LNCAP (cell line): Measurements from ENCODE around the gene SSTR1.

Experiments
- TF ChIP-seq, protein P1 (sequence below): fragments of 450-650 bp; IDR thresholded peaks from 2 replicates; pipeline ENCODE4 v1.5.1; 2017; ENCODE audit warnings: mild to moderate bottlenecking

The SSTR1 gene

DNA sequence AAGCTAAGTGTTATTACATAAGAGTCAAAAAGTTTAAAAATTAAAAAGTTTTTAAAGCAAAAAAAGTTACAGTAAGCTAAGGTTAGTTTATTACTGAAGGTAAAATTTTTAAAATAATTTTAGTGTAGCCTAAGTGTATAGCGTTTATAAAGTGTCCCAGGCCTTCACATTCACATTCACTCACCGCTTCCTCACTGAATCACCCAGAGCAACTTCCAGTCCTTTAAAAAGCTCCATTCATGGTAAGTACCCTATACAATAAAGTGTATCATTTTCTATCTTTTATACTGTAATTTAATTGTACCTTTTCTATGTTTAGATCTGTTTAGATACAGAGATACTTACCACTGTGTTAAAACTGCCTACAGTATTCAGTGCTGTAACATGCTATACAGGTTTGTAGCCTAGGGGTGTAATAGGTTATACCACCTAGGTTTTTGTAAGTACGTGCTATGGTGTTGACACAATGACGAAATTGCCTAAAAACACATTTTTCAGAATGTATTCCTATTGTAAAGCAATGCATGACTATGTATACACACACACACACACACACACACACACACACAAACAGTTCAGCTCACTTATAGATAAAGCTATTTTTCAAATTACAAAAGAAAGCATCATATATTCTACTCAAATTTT is 44.5 kb downstream of the SSTR1 start:
- TF ChIP-seq, protein P1, sequence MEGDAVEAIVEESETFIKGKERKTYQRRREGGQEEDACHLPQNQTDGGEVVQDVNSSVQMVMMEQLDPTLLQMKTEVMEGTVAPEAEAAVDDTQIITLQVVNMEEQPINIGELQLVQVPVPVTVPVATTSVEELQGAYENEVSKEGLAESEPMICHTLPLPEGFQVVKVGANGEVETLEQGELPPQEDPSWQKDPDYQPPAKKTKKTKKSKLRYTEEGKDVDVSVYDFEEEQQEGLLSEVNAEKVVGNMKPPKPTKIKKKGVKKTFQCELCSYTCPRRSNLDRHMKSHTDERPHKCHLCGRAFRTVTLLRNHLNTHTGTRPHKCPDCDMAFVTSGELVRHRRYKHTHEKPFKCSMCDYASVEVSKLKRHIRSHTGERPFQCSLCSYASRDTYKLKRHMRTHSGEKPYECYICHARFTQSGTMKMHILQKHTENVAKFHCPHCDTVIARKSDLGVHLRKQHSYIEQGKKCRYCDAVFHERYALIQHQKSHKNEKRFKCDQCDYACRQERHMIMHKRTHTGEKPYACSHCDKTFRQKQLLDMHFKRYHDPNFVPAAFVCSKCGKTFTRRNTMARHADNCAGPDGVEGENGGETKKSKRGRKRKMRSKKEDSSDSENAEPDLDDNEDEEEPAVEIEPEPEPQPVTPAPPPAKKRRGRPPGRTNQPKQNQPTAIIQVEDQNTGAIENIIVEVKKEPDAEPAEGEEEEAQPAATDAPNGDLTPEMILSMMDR: no peak

DNA sequence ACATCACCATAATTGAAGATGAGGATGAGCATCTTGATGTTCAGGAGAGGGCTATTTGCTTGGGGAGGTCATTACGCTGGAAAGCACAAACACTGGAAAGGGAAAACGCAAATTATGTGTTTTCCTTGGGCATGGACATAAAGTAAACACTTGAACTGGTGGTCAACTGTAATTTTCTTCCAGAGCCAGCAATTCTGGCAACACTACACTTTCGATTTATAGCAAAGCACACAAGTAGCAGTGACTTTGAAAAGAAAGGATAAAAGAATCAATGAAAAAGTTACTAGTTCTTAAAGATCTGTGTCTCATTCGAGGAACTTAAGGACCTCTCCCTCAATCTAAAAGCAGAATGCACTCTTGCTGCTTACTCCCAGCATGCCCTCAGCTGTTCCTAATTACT is 46.0 kb downstream of the SSTR1 start:
- TF ChIP-seq, protein P1: no peak

DNA sequence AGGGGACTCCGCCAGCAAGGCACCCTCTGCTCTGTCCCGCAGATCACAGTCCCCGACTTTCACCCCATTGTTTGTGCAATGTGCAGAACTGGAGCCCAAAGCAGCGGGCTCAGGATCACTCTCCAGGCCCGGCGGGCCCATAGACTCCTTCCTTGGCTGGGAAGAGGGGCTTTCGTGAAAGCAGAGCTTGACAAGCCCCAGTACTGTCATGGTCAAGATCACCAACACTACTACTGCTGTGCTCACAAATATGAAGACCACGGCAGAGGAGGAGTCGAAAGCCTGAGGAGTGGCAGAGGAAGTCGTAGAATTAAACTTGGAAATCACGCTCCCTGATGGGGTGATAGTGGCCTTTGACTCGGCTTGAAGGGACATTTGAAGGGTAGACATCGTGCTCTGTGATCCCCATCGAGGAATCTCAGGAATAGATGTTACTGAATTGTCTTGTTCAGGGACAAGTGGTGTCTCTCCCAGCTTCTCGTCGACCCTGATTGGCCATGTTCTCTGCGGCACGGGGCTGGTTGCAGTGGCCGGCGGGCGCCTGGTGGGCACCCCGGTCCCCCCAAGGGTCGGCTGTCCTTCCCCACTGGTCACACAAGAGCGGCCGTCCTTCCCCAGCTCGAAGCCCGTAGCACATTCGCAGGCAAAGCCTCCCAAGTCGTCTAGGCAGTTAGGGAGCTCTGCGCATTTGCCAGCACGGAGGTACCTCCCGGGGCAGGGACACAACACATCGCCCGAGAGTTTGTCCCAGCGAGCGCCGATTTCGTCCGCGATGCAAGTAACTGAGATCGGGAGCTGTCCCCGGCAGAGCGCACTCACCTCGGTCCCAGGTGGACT is 47.1 kb downstream of the SSTR1 start:
- TF ChIP-seq, protein P1: no peak

DNA sequence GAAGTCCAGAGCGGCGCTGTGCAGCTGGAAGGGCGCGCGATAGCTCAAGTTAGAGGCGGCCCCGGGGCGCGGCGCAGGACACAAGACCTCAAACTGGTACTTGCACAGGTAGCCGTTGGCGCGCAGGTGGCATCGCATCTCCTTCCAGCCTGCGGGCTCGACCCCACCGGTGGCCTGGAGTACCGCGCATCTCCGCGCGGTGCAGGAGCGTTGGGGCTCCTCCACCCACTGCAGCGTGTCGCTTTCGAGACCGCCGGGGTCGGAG is 47.6 kb downstream of the SSTR1 start:
- TF ChIP-seq, protein P1: no peak

DNA sequence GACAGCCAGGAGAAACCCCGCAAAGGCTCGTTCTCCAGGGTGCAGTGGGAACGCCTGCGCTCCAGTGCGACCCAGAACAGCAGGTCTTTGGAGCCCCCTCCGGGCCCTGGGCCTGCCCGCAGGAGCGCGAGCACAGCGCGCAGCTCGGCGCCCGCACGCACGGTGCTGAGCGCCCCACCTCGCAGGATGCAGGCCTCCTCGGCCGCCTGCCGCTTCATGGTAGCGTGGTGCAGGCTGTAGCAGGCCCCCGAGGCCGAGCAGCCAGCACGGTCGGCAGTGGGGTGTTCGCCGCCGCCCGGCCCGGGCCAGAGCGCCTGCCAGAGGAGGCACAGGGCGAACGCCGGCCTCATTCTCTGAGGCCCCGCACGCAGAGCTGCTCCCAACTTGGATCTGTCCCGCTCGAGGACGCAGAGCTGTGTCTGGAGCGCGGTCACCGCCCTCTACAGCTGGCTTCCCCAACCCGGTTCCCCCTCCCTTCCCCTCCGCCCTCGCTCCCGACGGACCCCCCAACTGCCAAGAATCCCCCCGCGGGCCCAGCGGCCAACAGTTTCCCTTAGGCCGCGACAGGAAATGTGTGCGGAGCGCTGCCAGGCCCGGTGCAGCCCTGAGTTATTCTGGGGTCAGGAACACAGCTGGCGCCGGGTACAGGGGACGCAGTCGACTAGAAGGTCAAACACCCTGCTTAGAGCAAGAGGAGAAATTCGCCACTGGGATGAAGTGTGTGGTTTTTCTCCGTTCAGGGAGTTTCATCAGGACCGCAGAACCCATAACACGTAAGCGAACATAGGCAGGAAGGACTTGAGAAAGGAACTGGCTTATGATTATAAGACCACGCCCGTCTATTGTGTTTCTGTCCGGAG is 48.2 kb downstream of the SSTR1 start, which contains the start of gene CLEC14A:
CLEC14A (minus strand) TSS at position 421 of the 860 bp plus-strand sequence; CDS start at position 350, 71 bp downstream.
- TF ChIP-seq, protein P1: no peak

DNA sequence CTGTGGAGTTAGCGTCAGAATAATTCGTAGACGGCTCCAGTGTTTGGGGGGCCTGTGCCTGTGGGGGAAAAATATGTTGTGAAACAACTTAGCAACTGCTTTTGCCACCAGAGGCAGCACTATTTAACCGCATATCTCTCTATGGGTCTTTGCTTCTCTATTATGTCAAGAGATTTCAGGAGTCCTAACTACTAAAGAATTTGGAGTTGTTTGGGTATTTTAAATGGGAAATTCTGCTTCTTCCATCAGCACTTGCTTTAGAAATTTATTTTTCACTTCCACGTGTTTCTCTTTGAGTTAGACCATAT is 48.8 kb downstream of the SSTR1 start:
- TF ChIP-seq, protein P1: no peak

DNA sequence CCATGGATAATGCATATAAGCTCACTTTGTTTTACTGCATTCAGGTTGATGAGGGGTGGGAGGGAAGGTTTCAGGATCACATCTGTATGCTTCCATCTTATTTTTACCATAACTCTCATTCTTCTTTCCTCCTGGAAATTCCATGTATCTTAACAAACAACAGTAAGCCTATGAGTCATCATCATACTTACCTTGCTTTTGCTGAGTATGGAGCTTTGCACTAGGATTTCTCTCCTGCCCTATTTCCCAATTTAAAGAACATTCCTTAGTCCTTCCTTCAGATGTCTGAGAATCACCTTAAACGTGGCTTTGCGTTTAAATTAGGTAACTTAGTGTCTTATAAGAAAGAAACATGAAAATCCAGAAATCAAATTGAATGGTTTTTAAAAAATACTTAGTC is 49.8 kb downstream of the SSTR1 start:
- TF ChIP-seq, protein P1: no peak
